Measurements from ENCODE around the gene FCN2.

Gene FCN2

GRCh38 chr9:134871697-134872340, 8.8 kb upstream of the FCN2 start:
- TF ChIP-seq, protein P1, sequence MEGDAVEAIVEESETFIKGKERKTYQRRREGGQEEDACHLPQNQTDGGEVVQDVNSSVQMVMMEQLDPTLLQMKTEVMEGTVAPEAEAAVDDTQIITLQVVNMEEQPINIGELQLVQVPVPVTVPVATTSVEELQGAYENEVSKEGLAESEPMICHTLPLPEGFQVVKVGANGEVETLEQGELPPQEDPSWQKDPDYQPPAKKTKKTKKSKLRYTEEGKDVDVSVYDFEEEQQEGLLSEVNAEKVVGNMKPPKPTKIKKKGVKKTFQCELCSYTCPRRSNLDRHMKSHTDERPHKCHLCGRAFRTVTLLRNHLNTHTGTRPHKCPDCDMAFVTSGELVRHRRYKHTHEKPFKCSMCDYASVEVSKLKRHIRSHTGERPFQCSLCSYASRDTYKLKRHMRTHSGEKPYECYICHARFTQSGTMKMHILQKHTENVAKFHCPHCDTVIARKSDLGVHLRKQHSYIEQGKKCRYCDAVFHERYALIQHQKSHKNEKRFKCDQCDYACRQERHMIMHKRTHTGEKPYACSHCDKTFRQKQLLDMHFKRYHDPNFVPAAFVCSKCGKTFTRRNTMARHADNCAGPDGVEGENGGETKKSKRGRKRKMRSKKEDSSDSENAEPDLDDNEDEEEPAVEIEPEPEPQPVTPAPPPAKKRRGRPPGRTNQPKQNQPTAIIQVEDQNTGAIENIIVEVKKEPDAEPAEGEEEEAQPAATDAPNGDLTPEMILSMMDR (IDR thresholded peaks at IDR 0.05; ENCODE audit: low read depth, low read length, missing control alignments), result no peak
- no peak overlapping the region for H3K4me3 ChIP-seq (replicated peaks; ENCODE audit: low read depth, low read length)
- DNase-seq (ENCODE audit: extremely low read depth, low read depth), result no peak

- TF ChIP-seq, protein P1 (IDR thresholded peaks at IDR 0.05; ENCODE audit: low read depth, low read length, missing control alignments), result no peak
Measured at GRCh38 chr9:134872482-134873231, 8.0 kb upstream of the FCN2 start.

DNA sequence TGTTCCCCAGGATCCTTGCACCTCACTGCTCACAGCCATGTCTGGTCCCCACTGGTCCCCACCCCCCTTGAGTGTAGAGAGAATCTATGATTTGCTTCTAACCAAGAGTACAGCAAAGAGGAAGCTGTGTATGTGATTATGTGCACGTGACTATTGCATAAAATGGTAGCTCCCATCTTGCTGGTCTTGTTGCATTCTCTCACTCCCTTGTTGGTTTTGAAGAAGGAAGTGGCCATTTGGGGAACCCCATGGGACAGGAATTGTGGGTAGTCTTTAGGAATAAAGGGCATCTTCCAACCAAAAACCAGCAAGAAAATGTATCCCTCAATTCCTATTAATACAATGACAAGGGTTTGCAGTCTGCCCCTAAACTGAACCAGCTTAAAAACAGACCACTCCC, 5.2 kb upstream of the FCN2 start:
- no peak overlapping the region for H3K4me3 ChIP-seq (replicated peaks; ENCODE audit: low read depth, low read length)
- TF ChIP-seq, protein P1 (IDR thresholded peaks at IDR 0.05; ENCODE audit: low read depth, low read length, missing control alignments), result no peak
- DNase-seq (ENCODE audit: extremely low read depth, low read depth), result no peak

More at GRCh38 chr9:134872482-134873231, 8.0 kb upstream of the FCN2 start:
- no peak overlapping the region for H3K4me3 ChIP-seq (replicated peaks; ENCODE audit: low read depth, low read length)
- DNase-seq (ENCODE audit: extremely low read depth, low read depth), result no peak

GRCh38 chr9:134877541-134877940, 3.1 kb upstream of the FCN2 start:
- H3K4me3 ChIP-seq (replicated peaks; ENCODE audit: low read depth, low read length), result no peak overlapping the region
- TF ChIP-seq, protein P1 (IDR thresholded peaks at IDR 0.05; ENCODE audit: low read depth, low read length, missing control alignments), result no peak
- no peak for DNase-seq (ENCODE audit: extremely low read depth, low read depth)

DNA sequence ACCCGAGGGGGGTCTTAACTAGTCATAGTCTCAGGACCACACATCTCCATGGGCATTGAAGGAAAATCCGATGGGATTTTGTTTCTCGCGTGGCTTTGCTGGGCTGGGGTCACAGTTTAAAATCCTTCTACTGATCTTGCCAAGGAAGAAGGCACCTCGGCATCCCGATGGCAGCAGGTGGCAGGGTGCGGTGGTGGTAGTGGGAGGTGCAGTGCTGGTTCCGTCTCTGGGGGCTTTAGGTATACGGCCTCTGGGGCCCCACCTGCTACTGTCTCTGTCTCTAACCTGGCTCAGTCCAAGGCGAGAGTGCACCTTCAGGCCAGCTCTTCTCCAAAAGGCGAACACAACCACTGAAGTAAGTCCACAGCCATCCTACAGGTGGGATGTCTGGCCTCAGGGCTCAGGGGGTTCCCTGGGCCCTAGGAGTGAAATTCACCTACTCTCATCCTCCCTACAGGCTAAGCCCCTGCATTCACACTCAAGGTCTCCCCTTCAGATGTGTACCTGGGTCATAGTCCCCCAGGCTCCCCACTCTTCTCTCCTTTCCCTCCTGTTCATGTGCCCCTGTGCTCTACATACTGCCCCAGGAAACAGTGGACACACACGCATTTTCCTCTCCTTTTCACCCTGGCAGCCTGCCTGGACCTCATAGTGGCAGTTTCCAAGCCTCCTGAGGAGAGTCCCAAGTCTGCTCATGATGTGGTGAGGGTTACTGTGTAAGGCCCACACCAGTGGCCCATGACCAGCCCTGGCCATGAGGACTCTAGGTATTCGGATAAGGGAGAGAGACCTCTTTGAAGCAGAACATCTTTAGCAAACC, 736 bp upstream of the FCN2 start:
- DNase-seq (ENCODE audit: extremely low read depth, low read depth), result no peak
- H3K4me3 ChIP-seq (replicated peaks; ENCODE audit: low read depth, low read length), result no peak overlapping the region
- TF ChIP-seq, protein P1 (IDR thresholded peaks at IDR 0.05; ENCODE audit: low read depth, low read length, missing control alignments), result no peak

- no peak overlapping the region for H3K4me3 ChIP-seq (replicated peaks; ENCODE audit: low read depth, low read length)
- no peak for DNase-seq (ENCODE audit: extremely low read depth, low read depth)
- TF ChIP-seq, protein P1 (IDR thresholded peaks at IDR 0.05; ENCODE audit: low read depth, low read length, missing control alignments), result no peak
Measured at GRCh38 chr9:134881313-134881670, 682 bp downstream of the FCN2 start.
